Panc1 (cell line): ENCODE results near the gene IRF2. TPM values are rescaled to one million over a fixed set of nuclear protein-coding genes. Genes with fewer than 3 reads are reported as not detected.
"Not testable (repeated sequence)": the region's sequence is repeated elsewhere in the genome, so short reads cannot be mapped to it uniquely, and the experiment has no call there.

Experiments used
- ATAC-seq: fragments of 200-7000 bp; cut with Tn5 transposase; 2 replicates; pipeline ENCODE4 v1.9.1; 2020; ENCODE audit warnings: mild to moderate bottlenecking, moderate library complexity
- BruUV-seq: library from RNA; stranded (reverse); fragments of 400-500 nt; replicated peaks from 2 replicates; lab custom pipeline; 2021; lab: Mats Ljungman, UMichigan
- CTCF ChIA-PET: fragments of 300-600 bp; sonication (Branson Sonifier 250); formaldehyde crosslinking; loops from one replicate; lab custom pipeline; 2022; ENCODE audit warnings: antibody characterized with exemption; lab: Charles Lee
- POLR2A ChIA-PET: fragments of 300-600 bp; sonication (Branson Sonifier 250); formaldehyde crosslinking; loops from one replicate; lab custom pipeline; 2022; ENCODE audit warnings: antibody characterized with exemption; lab: Charles Lee
- DNase-seq: peaks from one replicate; pipeline ENCODE4 v3.0.0-alpha.2; 2010; ENCODE audit warnings: low read depth, low spot score
- H3K27ac ChIP-seq: 2 replicates; pipeline ENCODE4 v1.5.1; 2011; ENCODE audit warnings: mild to moderate bottlenecking, low read length, inconsistent platforms
- H3K27me3 ChIP-seq: fragments of 200-500 bp; sonication (Bioruptor generic); 2 replicates; pipeline ENCODE4 v1.6.0; 2014; ENCODE audit warnings: low read length, inconsistent platforms; ENCODE audit not compliant: control insufficient read depth, insufficient read depth
- H3K36me3 ChIP-seq: fragments of 200-500 bp; sonication (Bioruptor generic); 2 replicates; pipeline ENCODE4 v1.5.1; 2014; ENCODE audit warnings: inconsistent platforms, mild to moderate bottlenecking, low read length, moderate library complexity; ENCODE audit not compliant: control insufficient read depth, insufficient read depth
- H3K4me1 ChIP-seq: 2 replicates; pipeline ENCODE4 v1.5.1; 2011; ENCODE audit warnings: inconsistent platforms, mild to moderate bottlenecking, low read length, moderate library complexity; ENCODE audit not compliant: control insufficient read depth, insufficient read depth
- H3K4me3 ChIP-seq, 2 experiments: 2 replicates each; pipeline ENCODE4 v1.5.1; 2011 to 2012; ENCODE audit warnings: low read depth in 2 of 2, low read length in 2 of 2, mild to moderate bottlenecking in 2 of 2, inconsistent platforms in 1 of 2, moderate library complexity in 1 of 2
- H3K9me3 ChIP-seq: fragments of 200-500 bp; sonication (Bioruptor generic); 2 replicates; pipeline ENCODE4 v1.5.1; 2014; ENCODE audit warnings: low read depth, mild to moderate bottlenecking, inconsistent platforms, low read length, moderate library complexity; ENCODE audit not compliant: control insufficient read depth, insufficient read depth
- CTCF ChIP-seq: fragments of 450-650 bp; IDR thresholded peaks from 2 replicates; pipeline ENCODE4 v1.5.1; 2017; ENCODE audit warnings: mild to moderate bottlenecking
- POLR2AphosphoS5 ChIP-seq: IDR thresholded peaks from 2 replicates; pipeline ENCODE4 v1.6.1; 2012; ENCODE audit warnings: mild to moderate bottlenecking, low read depth, low read length, moderate library complexity
- REST ChIP-seq, 2 experiments: IDR thresholded peaks; 2 replicates each; pipeline ENCODE4 v1.6.1; 2011 to 2012; ENCODE audit warnings: low read depth in 2 of 2, control low read depth in 1 of 2, low read length in 1 of 2, mild to moderate bottlenecking in 1 of 2, moderate library complexity in 1 of 2; ENCODE audit not compliant: insufficient read depth in 1 of 2
- SIN3A ChIP-seq: IDR thresholded peaks from 2 replicates; pipeline ENCODE4 v1.6.1; 2012; ENCODE audit warnings: low read depth, mild to moderate bottlenecking, low read length, moderate library complexity, borderline replicate concordance; ENCODE audit not compliant: insufficient read depth
- TCF7L2 ChIP-seq: IDR thresholded peaks from 2 replicates; pipeline ENCODE4 v1.6.1; 2011; ENCODE audit warnings: mild to moderate bottlenecking, low read depth, low read length, inconsistent platforms
- in situ Hi-C: cut with HindIII; loops from 2 replicates; pipeline ENCODE4 v1.10.0; 2016; ENCODE audit warnings: low sequenced_read_pairs, low pct_unique_long_range_greater_than_20kb
- intact Hi-C: fragments of 100-400 bp; cut with micrococcal nuclease; formaldehyde crosslinking; loops from one replicate; pipeline ENCODE4 v1.10.0; 2022; ENCODE audit not compliant: unreplicated experiment
- total RNA-seq: library from RNA; stranded (reverse); gene quantifications from one replicate; pipeline ENCODE4 v1.2.1, GENCODE V29; 2021; ENCODE audit not compliant: unreplicated experiment

The IRF2 gene
- total RNA-seq, 1 experiment from 2014 or later = 16.2 TPM

- POLR2A ChIA-PET = no interaction called here
- ATAC-seq (no peak), DNase-seq (no peak)
- Histone ChIP-seq H3K27me3 (no peaks in the 10 kb centered on the region), H3K4me1 (no peaks in the 10 kb centered on the region), H3K36me3 (no peaks in the 10 kb centered on the region), H3K4me3 (no peak overlapping the region), H3K9me3 (no peaks in the 10 kb centered on the region), H3K27ac (no peak overlapping the region)
- BruUV-seq = no TSS peak
- no peak for TF ChIP-seq CTCF
- TF ChIP-seq POLR2AphosphoS5 = no peak
- no peak for TF ChIP-seq REST (IDR thresholded peaks at IDR 0.05; ENCODE audit: insufficient read depth in 1 of 2, low read depth in 2 of 2, low read length in 1 of 2)
- TF ChIP-seq SIN3A = no peak
- TF ChIP-seq TCF7L2 = no peak
- CTCF ChIA-PET = no interaction called here
- intact Hi-C loops = no loop called here
- in situ Hi-C loops = no loop called here
Observed at GRCh38 chr4:184376923-184377322, 97.4 kb downstream of the IRF2 start.

GRCh38 chr4:184376126-184376838 lies 98.1 kb downstream of the IRF2 start:
- Histone ChIP-seq H3K4me1 (no peaks in the 10 kb centered on the region), H3K27me3 (no peaks in the 10 kb centered on the region), H3K4me3 (no peak overlapping the region), H3K9me3 (no peaks in the 10 kb centered on the region), H3K36me3 (no peaks in the 10 kb centered on the region), H3K27ac (no peak overlapping the region)
- ATAC-seq (no peak), DNase-seq (no peak)
- BruUV-seq = no TSS peak
- TF ChIP-seq REST (IDR thresholded peaks at IDR 0.05; ENCODE audit: insufficient read depth in 1 of 2, low read depth in 2 of 2, low read length in 1 of 2) (no peak), CTCF (no peak), SIN3A (no peak), POLR2AphosphoS5 (no peak), TCF7L2 (no peak)
- CTCF ChIA-PET = no interaction called here
- in situ Hi-C loops = no loop called here
- intact Hi-C loops = no loop called here
- POLR2A ChIA-PET = interaction anchor here (0.7 kb wide), 1 partner anchor 86 kb away, joined by 4 read pairs; no protein-coding TSS in a partner anchor

GRCh38 chr4:184375623-184376022 lies 98.7 kb downstream of the IRF2 start:
- BruUV-seq, H3K9me3 ChIP-seq, H3K4me3 ChIP-seq, intact Hi-C loops, H3K36me3 ChIP-seq, H3K4me1 ChIP-seq, H3K27ac ChIP-seq, H3K27me3 ChIP-seq, DNase-seq, ATAC-seq, CTCF ChIA-PET, in situ Hi-C loops: not testable (repeated sequence)
- POLR2A ChIA-PET = interaction anchor here (0.7 kb wide), 1 partner anchor 85 kb away, joined by 4 read pairs; no protein-coding TSS in a partner anchor
